NCI-H1092 (cell line): ENCODE results near the gene MBD5.

ENCODE experiments used
- DNase-seq: peaks from one replicate; lab custom pipeline; 2025; lab: John Stamatoyannopoulos, UW

MBD5 gene

DNA sequence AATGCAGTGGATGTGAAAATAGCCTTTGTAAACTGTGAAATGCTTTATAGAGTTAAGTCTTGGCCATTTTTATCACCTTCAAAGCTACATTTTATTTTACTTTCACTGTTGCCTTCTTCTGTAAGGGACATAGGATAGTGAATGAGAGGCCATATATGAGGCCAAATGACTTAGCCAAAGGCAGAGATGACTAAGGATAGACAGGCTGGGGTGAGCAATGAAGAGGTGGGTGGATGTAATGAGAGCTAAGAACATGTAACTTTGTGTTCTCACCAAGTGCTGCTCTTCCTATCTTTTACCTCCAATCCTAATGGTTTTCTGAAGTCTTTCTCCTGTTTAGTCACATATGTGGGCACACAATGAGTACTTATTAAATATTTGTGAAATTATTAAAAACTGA lies 101.9 kb downstream of the MBD5 start:
- DNase-seq = no peak

DNA sequence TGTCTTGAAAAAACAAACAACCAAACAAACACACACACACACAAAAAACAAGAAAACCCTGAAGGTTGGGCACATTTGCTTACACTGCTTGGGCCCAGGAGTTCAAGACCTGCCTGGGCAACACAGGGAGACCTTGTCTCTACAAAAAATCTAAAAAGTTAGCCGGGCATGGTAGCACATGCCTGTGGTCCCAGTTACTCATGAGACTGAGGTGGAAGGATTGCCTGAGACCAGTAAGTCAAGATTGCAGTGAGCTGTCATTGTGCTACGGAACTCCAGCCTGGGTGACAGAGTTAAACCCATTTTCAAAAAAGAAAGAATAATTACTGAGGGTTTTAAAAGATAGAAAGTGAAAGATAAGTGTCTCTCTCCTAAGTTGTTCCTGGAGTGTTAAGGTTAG lies 103.4 kb downstream of the MBD5 start:
- DNase-seq = no peak

DNA sequence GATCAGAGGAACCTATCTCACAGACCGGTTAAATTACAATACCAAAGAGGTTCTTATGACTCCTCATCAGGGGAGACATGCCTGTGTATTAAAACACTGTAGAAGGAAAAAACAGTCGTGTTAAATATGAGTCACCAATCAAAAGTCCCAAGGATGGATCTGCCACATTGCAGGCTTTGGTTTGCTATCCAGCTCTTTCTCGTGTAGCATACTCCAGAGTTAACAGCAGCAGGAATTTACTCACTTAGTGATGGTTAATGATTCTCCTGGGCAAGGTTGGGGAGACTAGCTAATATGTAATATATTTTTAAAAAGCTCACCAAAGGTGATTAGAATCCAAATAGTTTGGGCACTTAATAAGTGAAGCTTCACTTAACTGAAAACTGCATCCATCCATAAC lies 109.7 kb downstream of the MBD5 start:
- no peak for DNase-seq

DNA sequence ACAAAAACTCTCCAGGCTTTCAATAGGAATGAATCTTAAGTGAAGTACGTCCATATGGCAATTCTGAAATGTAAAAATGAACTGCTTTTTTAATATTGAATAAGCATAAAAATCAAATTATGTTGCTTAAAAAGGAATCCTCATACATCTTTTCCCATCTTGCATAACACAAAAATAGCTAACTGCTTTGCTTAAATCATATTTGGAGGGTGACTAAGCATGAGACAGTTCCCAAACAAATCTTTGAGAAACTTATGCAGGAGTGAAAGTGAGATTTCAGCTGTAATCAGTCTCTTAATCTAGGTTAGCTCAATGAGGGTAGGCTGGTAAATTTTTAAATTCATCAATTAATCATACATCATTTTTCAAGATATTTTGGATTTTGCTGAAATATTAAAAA lies 111.5 kb downstream of the MBD5 start:
- DNase-seq = no peak

DNA sequence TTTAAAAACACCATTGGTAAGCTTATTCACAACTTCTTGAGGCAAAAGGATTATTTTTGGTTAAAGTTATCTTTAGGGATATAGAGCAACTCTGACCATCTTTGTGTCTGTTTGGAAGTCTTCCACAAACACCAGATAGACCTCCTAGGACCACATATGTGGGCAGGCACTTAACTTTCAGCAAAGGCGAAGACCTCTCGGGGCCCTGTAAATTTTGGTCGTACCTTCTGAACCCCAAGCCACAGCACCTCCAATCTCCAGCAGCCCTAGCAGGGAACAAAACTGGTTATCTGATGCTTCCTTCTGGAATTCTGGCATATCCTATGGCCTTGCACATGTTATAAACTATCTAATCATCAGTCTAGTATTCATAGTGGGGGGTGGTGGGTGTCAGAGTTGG lies 114.8 kb downstream of the MBD5 start:
- no peak for DNase-seq

DNA sequence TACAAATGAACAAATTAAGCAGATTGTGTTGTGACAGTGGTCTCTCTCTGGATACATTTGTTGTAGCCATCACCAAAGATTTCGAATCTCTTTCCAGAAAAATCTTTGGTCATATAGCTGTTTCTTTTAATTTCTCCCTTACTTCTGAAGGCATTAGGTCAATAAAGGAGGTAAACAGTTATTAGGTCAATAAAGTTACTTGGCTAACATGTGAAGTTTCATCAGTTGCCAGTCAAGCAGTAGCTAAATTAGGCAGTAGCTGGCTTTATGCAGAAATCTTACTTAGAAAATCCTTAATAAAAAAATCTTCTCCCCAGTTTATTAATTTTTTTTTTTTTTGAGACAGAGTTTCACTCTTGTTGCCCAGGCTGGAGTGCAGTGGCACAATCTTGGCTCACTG lies 115.5 kb downstream of the MBD5 start:
- DNase-seq = no peak

DNA sequence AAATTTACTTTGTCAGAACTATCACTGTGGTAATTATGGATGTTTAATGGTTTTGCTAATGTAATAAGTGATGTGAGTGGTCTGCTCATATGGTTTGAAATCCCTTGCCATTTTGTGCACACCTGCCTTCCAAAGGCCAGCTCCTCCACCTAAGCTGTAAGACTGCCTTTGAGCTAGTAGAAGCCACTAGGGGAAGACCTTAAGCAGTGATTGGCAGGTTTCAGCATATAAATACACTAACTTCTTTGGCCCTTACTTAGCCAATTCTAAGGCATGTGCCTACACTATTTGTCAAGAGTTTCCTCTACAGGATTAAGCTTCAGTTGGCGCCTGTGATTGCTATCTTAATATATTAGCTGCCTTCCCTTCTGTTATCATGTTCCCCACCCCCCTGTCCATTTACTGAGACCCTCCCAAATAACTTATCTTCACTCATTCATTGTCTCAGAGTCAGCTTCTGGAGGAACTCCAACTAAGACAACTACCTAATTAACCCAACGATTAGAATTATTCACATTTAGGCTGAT lies 141.1 kb downstream of the MBD5 start:
- DNase-seq = no peak

DNA sequence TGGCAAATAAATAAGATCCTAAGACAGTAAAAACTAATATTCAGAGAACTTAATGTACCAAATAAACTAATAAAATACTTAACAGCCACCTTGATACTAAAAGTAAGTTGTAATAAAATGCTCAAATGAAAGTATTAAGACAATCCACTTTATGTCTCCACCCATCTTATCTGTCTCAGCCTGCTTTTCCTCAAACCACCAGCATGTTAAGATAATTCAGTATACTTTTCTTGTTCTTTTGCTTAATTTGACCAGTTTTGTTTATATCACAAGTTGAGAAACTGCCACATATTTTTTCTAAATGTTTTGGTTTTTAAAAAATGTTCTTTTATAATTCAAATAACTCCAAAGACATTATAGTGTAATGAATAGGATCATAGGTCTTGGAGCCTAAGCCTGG lies 142.0 kb downstream of the MBD5 start:
- DNase-seq = no peak

DNA sequence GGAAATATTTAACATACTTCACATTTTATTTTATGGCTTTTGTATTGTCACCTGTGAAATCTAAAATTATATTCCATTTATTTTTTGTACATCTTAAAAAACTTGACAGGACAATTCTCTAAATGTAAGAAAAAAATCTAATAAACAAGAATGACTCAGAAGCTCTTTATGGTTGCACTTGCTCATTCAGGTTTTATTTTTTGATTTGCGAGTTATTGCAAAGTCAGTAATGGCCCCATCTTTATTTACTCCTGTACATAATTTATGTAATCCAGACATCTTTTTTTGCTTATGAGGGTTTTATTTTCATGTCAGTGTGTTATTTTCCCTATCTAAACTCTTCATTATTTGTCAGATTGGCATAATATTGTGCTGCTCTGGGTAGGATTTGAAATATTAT lies 145.1 kb downstream of the MBD5 start:
- no peak for DNase-seq

DNA sequence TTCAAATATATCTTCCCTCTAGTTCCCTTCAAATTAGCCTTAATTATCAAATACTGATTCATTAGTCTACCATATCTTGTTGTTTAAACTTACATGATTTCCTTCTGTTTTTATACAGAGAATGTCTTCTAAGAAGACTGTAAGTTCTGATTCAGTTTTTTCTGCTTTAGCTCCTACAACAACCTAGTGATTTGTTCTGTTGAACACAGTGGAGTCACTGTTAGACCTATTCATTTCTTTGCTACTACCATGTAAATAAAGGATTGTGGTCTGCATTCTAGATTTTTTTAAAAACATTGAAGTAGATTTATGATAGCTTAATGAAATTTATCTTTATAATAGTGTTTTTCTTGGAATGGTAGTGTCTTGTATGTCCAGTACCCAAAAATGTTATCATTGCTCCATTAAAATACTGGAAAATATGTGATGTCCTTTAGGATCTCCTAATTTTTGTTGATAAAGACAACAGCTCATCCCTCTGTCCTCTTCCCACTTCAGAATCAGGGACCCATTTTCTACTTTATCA lies 146.4 kb downstream of the MBD5 start:
- DNase-seq = no peak

DNA sequence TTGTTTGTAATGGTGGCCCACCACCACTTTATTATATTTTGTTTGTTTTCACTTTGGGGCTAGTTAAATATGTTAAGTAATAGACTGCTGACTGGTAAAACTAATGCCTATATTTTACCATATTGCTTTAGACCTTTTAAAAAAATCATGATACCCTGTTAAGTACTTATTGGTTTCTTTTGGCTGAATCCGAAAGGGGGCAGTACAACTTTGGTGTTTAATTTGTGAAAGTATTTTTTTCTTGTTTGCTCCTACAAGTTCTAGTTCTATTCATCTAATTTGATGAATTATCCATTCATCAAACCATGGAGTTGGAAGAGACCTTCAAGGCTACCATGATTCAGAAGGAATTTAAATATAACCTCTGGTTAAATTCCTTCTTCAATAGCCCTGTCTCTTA lies 147.0 kb downstream of the MBD5 start:
- no peak for DNase-seq

DNA sequence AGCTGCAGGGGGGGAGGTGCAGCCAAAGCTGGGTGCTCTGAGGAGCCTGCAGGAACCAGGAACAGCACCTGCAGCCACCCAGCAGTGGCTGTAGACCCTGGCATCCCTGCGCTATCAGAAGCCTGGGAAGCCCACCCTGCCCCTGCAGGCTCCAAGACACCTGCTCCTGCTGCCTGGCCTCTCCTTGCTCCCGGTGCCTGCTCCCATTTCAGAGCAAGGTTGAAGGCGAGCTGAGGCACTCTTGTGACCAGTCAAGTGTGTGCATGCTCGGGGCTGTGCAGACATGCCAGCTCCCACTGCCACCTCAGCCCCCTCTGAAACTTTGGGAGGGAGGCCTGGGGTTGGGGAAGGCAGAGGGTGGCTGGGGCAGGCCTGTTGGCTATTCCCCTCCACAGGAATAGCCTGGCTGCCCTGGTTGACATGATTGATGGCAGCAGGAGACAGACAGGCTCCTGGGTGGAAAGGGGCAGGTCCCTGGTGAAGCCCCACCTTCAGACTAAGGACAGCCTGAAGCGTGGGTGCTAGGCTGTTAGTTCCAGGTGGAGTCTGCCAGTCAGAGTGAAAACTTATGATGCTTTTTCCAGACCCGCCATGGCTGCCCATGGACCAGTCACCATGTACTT lies 151.4 kb downstream of the MBD5 start:
- DNase-seq = no peak

DNA sequence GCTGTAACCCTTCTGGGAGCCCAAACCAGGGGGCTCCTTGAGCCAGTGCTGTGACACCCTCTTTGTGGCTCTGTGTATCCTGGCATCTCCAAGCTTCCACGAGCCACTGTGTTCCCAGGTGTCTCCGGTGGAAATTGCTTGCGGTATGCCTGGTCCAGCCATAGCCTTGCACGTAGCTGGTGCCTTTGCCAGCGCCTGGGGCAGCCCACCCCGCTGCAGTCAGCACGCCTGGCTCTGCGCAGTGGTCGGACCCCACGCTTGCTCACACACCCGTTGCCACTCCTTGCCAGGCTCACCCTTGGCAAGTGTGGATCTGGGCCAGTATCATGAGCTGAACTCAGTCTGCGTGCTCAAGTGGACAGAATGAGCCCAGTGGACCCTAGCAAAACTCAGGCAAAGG lies 152.3 kb downstream of the MBD5 start:
- DNase-seq = no peak

DNA sequence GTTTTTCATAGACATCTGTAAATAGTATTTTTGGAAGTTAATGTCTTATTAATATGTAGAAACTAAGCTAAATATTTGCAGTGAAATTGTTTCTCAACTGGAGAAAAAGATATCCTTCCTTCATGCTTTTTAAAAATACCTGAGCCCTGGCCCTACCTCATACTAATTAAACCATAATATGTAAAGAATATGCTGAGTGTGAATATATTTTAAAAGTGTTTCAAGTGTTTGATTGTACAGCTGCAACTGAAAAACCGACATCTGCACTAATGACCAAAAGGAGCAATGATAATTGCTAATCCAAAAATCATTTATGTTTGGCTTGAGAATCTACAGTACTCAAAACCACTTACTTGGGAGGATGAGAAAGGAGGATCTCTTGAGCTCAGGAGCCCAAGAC lies 156.7 kb downstream of the MBD5 start:
- DNase-seq = no peak

DNA sequence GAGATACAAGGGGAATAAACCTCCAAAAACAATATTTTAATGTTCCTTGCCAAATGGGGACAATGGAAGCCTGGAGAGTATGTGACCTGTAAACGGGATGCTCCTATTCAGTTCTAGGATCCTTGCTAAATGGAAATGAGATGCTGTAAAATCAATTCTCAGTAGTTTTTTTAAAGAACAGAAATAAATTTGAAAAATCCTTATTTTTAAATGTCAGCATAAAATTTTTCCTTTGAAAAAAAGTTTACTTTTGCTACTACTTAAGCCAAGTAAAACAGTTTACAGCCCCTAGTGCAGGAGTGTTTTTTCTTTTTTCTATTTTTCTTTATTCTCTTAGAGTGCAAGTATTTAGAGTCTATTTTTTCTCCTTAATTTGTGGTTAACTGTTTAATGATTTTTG lies 158.8 kb downstream of the MBD5 start:
- no peak for DNase-seq

DNA sequence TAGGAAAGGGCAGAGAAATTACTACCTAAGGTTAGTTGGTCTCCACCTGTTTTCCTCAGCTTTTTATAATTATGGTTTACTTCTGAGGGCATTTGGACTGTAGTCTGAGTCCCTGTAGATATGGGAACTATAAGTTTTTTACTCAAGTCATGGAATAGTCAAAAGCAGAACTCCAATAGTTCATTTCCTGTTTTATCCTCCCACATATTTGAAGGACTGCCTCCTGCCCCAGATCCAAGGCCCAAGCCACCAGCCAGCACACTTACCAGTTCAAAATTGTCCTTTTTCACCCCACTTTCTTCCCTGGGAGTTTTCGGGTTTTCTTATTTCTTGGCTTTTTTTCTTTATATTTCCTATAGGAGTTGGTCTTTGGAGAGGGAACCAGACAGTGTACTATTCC lies 164.1 kb downstream of the MBD5 start:
- no peak for DNase-seq

DNA sequence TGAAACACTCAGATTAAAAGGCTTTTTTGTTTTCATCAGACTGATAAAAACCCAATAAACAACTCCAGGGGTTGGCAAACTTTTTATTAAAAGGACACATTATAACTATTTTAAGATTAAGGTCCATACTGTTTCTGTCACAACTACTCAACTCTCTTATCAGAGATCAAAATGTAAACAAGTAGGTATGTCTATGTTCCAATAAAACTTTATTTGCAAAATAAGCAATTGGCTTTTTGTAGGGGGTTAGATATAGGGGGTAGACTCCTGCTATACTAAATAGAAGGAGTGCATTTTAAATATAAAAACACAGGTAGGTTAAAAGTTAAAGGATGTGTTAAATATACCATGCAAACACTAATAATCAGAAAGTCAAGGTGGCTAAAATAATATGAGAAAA lies 174.0 kb downstream of the MBD5 start:
- DNase-seq = no peak

DNA sequence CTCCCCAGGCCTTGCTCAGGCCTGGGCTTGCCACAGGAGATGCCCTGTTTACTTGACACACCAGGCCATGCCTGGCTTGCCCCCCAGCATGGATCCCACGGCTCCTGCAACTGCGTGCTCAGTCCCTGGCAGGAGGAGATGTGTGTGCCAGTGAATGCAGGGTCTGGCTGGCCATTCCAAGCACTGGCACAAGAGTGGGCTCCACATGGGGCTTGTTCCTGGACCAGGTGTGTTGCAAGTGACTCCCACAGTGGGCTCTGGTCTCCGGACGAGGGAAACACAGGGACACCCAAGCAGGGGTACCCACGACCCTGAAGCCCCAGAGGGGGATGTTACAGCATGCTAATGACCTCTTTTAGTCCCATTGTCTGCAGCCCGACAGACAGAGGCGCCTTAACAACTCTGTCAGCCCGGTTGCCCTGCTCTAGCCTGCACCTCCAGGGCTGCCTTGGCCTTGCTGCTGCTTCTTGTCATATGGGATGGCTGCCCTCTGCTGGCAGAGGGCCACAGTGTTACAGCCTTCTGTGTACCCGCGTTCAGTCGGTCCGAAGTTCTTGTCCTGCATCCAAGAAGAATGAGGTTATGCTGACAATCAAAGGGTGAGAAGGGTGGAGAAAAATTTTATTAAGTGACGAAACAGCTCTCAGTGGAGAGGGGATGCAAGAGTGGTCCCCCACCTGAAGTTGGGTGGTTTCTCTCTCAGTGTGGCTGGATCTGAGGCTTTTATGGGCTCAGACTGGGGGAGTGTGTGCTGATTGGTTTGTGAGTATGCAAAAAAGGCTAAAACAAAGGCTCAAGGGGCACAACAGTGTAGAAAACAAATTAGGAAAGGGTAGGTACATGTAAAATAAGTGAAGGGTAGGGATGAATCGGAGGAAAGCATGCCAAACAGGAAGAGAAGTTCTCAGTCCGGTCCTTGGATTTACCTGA lies 180.4 kb downstream of the MBD5 start:
- no peak for DNase-seq

DNA sequence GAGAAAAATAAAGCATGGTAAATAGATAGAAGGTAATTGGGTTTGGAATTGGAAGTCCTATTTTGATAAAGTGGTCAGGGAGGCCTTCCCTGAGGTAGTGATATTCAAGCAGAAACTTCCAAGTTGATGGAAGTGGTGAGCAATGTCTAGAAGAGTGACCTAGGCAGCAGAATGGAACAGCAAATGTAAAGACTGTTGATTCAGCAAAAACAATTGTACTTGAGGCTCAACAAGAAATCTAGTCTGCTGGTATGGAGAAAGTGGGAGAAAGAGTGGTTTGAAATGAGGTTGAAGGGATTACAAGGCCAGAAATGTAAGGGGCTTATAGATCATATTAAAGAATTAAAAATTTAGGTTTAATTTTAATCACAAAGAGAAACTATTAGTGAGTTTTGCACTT lies 181.3 kb downstream of the MBD5 start:
- DNase-seq = no peak

DNA sequence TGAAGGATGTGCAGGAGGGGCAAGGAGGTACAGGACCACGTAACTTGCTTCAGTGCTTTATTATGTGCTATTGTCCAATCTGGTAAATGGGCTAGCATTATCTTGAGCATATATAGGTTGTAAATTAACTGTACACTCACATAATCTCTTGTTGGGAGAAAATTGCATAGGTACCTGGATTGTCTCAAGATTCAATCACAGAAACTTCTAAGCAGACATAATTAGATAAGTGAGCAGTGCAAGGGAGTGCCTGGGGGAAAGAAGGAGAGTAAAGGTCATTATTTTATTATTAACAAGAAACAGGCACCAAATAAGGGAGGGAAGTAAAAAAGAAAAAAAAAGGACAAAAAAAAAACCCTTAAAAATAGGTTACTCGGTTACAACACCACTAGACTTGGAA lies 186.2 kb downstream of the MBD5 start:
- no peak for DNase-seq

DNA sequence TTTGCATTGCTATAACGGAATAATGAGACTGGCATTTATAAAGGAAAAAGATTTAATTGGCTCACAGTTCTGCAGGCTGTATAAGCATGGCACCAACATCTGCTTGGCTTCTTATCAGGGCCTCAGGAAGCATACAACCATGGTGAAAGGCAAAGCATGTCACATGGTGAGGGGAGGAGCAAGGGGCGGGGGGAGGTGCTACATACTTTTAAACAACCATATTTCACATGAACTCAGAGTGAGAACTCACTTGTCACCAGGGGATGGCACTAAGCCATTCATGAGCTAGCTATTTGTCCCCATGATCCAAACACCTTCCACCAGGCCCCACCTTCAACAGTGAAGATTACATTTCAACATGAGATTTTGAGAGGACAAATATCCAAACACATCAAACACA lies 188.7 kb downstream of the MBD5 start:
- no peak for DNase-seq

DNA sequence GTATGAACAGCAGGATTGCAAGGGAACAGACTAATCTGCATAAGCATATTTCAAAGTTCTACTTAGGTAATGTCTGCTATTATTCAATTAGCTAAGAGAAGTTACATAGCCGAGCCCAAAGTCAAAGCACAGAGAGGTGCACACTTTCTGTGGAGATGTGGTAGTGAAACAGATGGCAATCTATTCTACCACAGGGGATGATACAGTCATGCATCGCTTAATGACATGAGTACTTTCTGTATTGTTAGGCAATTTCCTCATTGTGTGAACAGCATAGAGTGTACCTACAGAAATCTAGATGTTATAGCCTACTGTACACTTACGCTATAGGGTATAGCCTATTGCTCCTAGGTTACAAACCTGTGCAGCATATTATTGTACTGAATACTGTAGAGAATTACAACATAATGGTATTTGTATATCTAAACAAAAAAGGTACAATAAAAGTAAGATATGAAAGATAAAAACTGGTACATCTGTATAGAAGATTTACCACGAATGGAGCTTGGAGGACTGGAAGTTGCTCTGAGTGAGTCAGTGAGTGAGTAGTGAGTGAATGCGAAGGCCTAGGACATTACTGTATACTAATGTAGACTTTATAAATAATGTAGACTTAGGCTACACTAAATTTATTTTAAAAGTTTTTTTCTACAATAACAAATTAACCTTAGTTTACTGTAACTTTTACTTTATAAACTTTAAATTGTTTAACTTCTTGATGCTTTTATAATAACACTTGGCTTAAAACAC lies 197.6 kb downstream of the MBD5 start:
- no peak for DNase-seq

DNA sequence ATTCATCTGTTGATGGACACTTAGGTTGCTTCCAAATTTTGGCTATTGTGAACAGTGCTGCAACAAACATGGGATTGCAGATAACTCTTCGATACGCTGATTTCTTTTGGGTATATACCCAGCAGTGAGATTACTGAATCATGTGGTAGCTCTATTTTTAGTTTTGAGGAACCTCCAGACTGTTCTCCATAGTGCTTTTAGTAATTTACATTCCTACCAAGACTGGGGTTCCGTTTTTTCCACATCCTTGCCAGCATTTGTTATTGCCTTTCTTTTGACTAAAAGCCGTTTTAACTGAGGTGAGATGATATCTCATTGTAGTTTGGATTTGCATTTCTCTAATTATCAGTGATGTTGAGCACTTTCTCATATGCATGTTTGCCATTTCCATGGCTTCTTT lies 200.3 kb downstream of the MBD5 start:
- DNase-seq = no peak
